Pancreas (tissue), 10 donors: ENCODE results near the gene DHDDS. TPM values are rescaled to one million over a fixed set of nuclear protein-coding genes. Genes with fewer than 3 reads are reported as not detected.

ENCODE experiments used
- ATAC-seq, 4 donors: fragments of 200-7000 bp; cut with Tn5 transposase; one replicate each; pipeline versions ENCODE4 v1.8.0 to v1.9.1; 2020; ENCODE audit warnings: mild to moderate bottlenecking in 4 of 4, moderate library complexity in 4 of 4
- DNase-seq, 6 donors: peaks; one replicate each; pipeline ENCODE4 v3.0.0-alpha.2; 2020
- FAIRE-seq: peaks from 2 replicates; lab custom pipeline; 2012; peaks lifted over from hg19 to GRCh38; lab: Jason Lieb, UNC
- H3K27ac ChIP-seq, 4 donors: fragments of 200-600 bp; sonication (generic); 1 replicate in 3 of 4; 2 replicates in 1 of 4; pipeline versions ENCODE4 v1.5.0 to v1.8.0; 2020
- H3K27me3 ChIP-seq, 4 donors: fragments of 200-600 bp; one replicate each; pipeline ENCODE4 v1.8.0; 2021
- H3K36me3 ChIP-seq, 3 donors: fragments of 200-600 bp; sonication (generic) in 1 of 3; one replicate each; pipeline versions ENCODE4 v1.5.0 to v1.8.0; 2020 to 2021
- H3K4me1 ChIP-seq, 3 donors: fragments of 200-600 bp; one replicate each; pipeline ENCODE4 v1.8.0; 2021
- H3K4me3 ChIP-seq, 4 donors: fragments of 200-600 bp; sonication (generic) in 2 of 4; one replicate each; pipeline versions ENCODE4 v1.5.0 to v1.8.0; 2020 to 2021
- H3K9me3 ChIP-seq, 4 donors: fragments of 200-600 bp; one replicate each; pipeline ENCODE4 v1.8.0; 2021
- WGBS, 2 donors: extraction: QIAGEN DNeasy Blood & Tissue Kit; methylation state at CpG; one replicate each; pipeline ENCODE4 v1.1.7; 2013; 5-methylcytosine and 5-hydroxymethylcytosine counted together
- intact Hi-C, 3 donors: fragments of 100-400 bp; cut with DNase I; formaldehyde crosslinking; loops; one replicate each; pipeline versions ENCODE4 v1.11.1 to v1.14.2; 2022
- polyA plus RNA-seq, 2 donors: library from polyadenylated mRNA; stranded (reverse); fragments of 200-250 nt; gene quantifications; one replicate each; pipeline ENCODE4 v1.2.3, GENCODE V29; 2013
- total RNA-seq, 6 donors: library from RNA; stranded (reverse); fragmentation: NEBNext Ultra II Directional in 4 of 6; extraction: Animal tissue kit (Norgen Biotek cat#: 25700) in 4 of 6; gene quantifications; one replicate each; pipeline versions ENCODE4 v1.2.1 to v1.2.4, GENCODE V29; 2021 to 2023
- TF ChIP-seq, protein P1 (sequence below), 4 donors: fragments of 200-600 bp; sonication (generic) in 3 of 4; IDR thresholded peaks; one replicate each; pipeline versions ENCODE4 v1.5.0 to v1.8.0; 2021; ENCODE audit warnings: antibody characterized with exemption in 4 of 4
- donor health status: healthy with polysubstance abuse.
- donor health status: DM: no; HTN: no; CAD: no; lungs with moderate emphysema.
- donor health status: DM: no; HTN: no; CAD: no.
- donor health status: control.
- donor health status: control.
- donor health status: Bipolar disorder and iron deficiency.
- donor health status: DM: yes; HTN: yes; CAD: no.
- donor health status: DM: no; HTN: no; CAD: no.
- donor health status: DM: no; HTN: no; CAD: no.
- donor health status: DM: yes; HTN: yes; CAD: no.

DHDDS gene
- total and polyA plus RNA-seq, 8 donors = 15.0 to 24.5 (median 19.8) TPM

DNA sequence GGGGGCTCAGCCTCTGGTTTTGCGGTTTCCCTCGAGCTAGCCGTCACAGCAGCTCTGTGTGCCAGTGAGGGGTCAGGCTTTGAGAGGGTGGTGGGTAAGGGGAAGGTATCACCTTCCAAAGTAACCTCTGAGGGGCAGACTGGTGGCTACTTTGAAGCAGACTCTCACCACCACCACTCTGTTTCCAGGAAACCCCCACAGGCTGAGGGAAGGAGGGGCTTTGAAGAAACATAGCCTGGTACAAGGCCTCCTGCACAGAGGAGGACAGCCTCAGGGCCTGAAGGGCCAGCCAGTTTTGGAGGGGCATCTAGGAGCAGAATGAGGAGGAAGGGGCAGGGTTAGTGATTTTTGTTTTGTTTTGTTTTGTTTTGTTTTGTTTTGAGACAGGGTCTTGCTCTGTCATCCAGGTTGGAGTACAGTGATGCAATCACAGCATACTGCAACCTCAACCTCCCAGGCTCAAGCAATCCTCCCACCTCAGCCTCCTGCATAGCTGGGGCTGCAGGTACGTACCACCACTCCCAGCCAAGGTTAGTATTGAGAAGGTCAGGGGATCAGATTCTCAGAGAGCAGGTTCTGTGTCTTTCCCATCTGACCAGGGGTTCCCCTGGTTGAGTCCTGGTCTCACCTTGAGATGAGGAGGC, 42.4 kb upstream of the DHDDS start:
- H3K4me3 ChIP-seq = no peak overlapping the region
- intact Hi-C loops = no loop called here
- 71 to 72% methylated on average over 4 of the region's 4 CpGs for WGBS, 2 donors
- H3K27me3 ChIP-seq = no peaks in the 10 kb centered on the region
- FAIRE-seq (no peak), ATAC-seq (no peak), DNase-seq (no peak)
- TF ChIP-seq, protein P1, sequence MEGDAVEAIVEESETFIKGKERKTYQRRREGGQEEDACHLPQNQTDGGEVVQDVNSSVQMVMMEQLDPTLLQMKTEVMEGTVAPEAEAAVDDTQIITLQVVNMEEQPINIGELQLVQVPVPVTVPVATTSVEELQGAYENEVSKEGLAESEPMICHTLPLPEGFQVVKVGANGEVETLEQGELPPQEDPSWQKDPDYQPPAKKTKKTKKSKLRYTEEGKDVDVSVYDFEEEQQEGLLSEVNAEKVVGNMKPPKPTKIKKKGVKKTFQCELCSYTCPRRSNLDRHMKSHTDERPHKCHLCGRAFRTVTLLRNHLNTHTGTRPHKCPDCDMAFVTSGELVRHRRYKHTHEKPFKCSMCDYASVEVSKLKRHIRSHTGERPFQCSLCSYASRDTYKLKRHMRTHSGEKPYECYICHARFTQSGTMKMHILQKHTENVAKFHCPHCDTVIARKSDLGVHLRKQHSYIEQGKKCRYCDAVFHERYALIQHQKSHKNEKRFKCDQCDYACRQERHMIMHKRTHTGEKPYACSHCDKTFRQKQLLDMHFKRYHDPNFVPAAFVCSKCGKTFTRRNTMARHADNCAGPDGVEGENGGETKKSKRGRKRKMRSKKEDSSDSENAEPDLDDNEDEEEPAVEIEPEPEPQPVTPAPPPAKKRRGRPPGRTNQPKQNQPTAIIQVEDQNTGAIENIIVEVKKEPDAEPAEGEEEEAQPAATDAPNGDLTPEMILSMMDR (IDR thresholded peaks at IDR 0.05) = no peak
- H3K9me3 ChIP-seq = no peaks in the 10 kb centered on the region
- H3K36me3 ChIP-seq = no peaks in the 10 kb centered on the region
- no peaks in the 10 kb centered on the region for H3K4me1 ChIP-seq
- H3K27ac ChIP-seq = no peak overlapping the region

DNA sequence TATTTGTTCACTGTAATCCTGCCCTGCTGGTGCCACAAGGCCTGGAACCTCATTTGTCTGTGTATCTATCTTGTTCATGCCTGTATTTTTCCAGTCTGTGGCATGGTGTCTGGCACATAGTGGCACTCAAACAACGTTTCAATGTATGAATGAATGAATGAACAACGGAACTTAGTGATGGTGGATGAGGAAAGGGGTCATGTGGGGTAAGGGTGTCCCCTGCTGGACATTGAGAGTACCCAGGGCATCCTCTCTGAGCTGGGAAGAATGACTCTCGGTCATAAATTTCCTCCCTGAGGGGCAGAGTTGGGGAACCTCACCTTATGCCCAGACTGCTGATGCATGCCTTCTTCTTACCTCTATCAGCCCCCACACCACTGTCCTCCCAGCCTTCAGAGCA, 40.7 kb upstream of the DHDDS start:
- no peaks in the 10 kb centered on the region for H3K9me3 ChIP-seq
- FAIRE-seq = no peak
- intact Hi-C loops = no loop called here
- no peak overlapping the region for H3K4me3 ChIP-seq
- TF ChIP-seq, protein P1 (IDR thresholded peaks at IDR 0.05) = peak in 1 of 4 donors; percentile 10
- H3K36me3 ChIP-seq = no peaks in the 10 kb centered on the region
- H3K27me3 ChIP-seq = no peaks in the 10 kb centered on the region
- H3K4me1 ChIP-seq = no peaks in the 10 kb centered on the region
- DNase-seq = no peak
- WGBS, 2 donors = 8 to 15% methylated on average over 3 of the region's 3 CpGs
- peak in 1 of 4 donors; percentile 29 for ATAC-seq
- H3K27ac ChIP-seq = no peak overlapping the region

DNA sequence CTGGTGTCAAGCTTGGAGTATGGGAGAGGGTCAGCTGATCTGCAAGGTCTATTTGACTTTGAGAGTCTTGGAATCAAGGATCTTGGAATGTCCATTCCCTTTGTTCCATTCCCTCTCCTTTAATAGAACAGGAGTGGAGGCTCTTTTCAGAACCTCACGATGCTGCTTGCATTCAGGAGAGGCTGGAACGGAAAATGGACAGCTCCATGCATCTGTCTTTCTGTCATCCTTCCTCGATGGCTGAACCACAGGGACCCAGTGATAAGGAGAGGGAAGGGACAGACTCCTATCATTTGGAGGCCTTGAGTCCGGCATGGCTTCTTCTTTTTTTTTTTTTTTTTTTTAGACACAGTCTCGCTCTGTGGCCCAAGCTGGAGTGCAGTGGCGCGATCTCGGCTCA, 36.4 kb upstream of the DHDDS start:
- no peaks in the 10 kb centered on the region for H3K36me3 ChIP-seq
- intact Hi-C loops = no loop called here
- DNase-seq (no peak), FAIRE-seq (no peak), ATAC-seq (no peak)
- no peak overlapping the region for H3K4me3 ChIP-seq
- H3K9me3 ChIP-seq = no peaks in the 10 kb centered on the region
- H3K4me1 ChIP-seq = no peaks in the 10 kb centered on the region
- no peaks in the 10 kb centered on the region for H3K27me3 ChIP-seq
- H3K27ac ChIP-seq = no peak overlapping the region
- WGBS, 2 donors = 75 to 81% methylated on average over 8 of the region's 8 CpGs
- TF ChIP-seq, protein P1 (IDR thresholded peaks at IDR 0.05) = no peak

DNA sequence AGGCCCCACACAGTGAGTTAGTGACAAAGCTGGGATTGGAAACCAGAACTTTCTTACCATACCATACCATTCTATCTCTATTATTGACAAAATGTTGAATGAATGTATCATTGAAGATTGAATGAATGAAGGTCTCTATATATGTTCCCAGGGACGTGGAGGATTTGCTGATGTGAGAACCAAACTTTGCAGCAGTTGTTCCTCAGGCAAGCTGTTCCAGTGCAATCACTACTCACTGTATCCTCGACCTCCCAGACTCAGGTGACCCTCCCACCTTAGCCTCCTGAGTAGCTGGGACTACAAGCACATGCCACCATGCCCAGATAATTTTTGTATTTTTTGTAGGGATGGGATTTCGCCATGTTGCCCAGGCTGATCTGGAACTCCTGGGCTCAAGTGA, 33.1 kb upstream of the DHDDS start:
- Histone ChIP-seq H3K27ac (no peak overlapping the region), H3K4me1 (no peaks in the 10 kb centered on the region), H3K4me3 (no peak overlapping the region), H3K27me3 (no peaks in the 10 kb centered on the region), H3K9me3 (no peaks in the 10 kb centered on the region), H3K36me3 (no peaks in the 10 kb centered on the region)
- DNase-seq (no peak), FAIRE-seq (no peak), ATAC-seq (no peak)
- 69 to 71% methylated on average over 3 of the region's 3 CpGs for WGBS, 2 donors
- TF ChIP-seq, protein P1 (IDR thresholded peaks at IDR 0.05) = no peak
- intact Hi-C loops = no loop called here

DNA sequence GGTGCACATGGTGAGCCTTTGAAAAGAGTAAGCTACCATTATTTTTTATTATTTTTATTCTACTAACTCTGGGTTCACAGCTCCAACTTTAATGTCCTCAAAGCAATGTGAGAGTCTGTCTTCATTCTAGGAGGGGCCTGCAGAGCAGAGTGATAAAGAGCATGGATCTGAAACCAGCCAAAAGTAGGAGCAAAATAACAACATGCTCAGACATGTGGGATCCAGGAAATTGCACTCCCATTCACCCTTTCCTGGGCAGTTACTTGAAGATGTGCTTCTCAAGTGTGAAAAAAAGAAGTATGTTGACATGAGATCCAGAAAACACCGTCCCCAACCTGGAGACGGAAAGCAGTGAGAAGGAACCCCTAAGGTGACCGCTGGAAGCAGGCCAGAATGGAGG, 30.2 kb upstream of the DHDDS start:
- Histone ChIP-seq H3K27ac (no peak overlapping the region), H3K4me3 (no peak overlapping the region), H3K27me3 (no peaks in the 10 kb centered on the region), H3K9me3 (no peaks in the 10 kb centered on the region), H3K36me3 (no peaks in the 10 kb centered on the region), H3K4me1 (no peaks in the 10 kb centered on the region)
- no peak for DNase-seq
- no peak for FAIRE-seq
- TF ChIP-seq, protein P1 (IDR thresholded peaks at IDR 0.05) = no peak
- WGBS, 2 donors = 54 to 58% methylated on average over 3 of the region's 3 CpGs
- no peak for ATAC-seq
- intact Hi-C loops = no loop called here
